Nephron (organoid): Measurements from ENCODE around the gene TDRD1.

ENCODE experiments used
- H3K27ac Mint-ChIP-seq, 3 experiments: 2 replicates each; pipeline ENCODE4 v1.8.0; 2020; ENCODE audit warnings: mixed read lengths in 3 of 3, mild to moderate bottlenecking in 2 of 3, moderate library complexity in 1 of 3
- H3K27me3 Mint-ChIP-seq: 2 replicates; pipeline ENCODE4 v1.8.0; 2021; ENCODE audit warnings: low read depth, mild to moderate bottlenecking, moderate library complexity, mixed read lengths
- H3K36me3 Mint-ChIP-seq: 2 replicates; pipeline ENCODE4 v1.8.0; 2020; ENCODE audit warnings: low read depth, mixed read lengths
- H3K4me1 Mint-ChIP-seq: 2 replicates; pipeline ENCODE4 v1.8.0; 2020; ENCODE audit warnings: mixed read lengths
- H3K4me3 Mint-ChIP-seq, 3 experiments: 2 replicates each; pipeline ENCODE4 v1.8.0; 2020; ENCODE audit warnings: mild to moderate bottlenecking in 3 of 3, mixed read lengths in 3 of 3, moderate library complexity in 2 of 3
- H3K9me3 Mint-ChIP-seq: 2 replicates; pipeline ENCODE4 v1.8.0; 2020; ENCODE audit warnings: mixed read lengths
- CTCF ChIP-seq, 3 experiments: fragments of 200-600 bp; sonication (generic); IDR thresholded peaks; one replicate each; pipeline ENCODE4 v1.5.0; 2021; ENCODE audit warnings: antibody characterized with exemption in 3 of 3; ENCODE audit not compliant: unreplicated experiment in 3 of 3

TDRD1 gene

GRCh38 chr10:114221235-114221634, 42.1 kb downstream of the TDRD1 start:
- H3K27ac Mint-ChIP-seq, result no peak overlapping the region
- TF ChIP-seq CTCF (IDR thresholded peaks at IDR 0.05; ENCODE audit: unreplicated experiment in 3 of 3), result no peak
- H3K4me3 Mint-ChIP-seq, result no peak overlapping the region
- H3K9me3 Mint-ChIP-seq, result no peaks in the 10 kb centered on the region
- H3K36me3 Mint-ChIP-seq, result no peaks in the 10 kb centered on the region
- H3K27me3 Mint-ChIP-seq, result peaks cover 15% of the 10 kb centered on the region
- H3K4me1 Mint-ChIP-seq, result no peaks in the 10 kb centered on the region

- H3K4me3 Mint-ChIP-seq, result no peak overlapping the region
- no peaks in the 10 kb centered on the region for H3K9me3 Mint-ChIP-seq
- no peak for TF ChIP-seq CTCF (IDR thresholded peaks at IDR 0.05; ENCODE audit: unreplicated experiment in 3 of 3)
- H3K27ac Mint-ChIP-seq, result no peak overlapping the region
- H3K27me3 Mint-ChIP-seq, result peaks cover 19% of the 10 kb centered on the region
- H3K36me3 Mint-ChIP-seq, result no peaks in the 10 kb centered on the region
- no peaks in the 10 kb centered on the region for H3K4me1 Mint-ChIP-seq
Observed at GRCh38 chr10:114223066-114223465, 43.9 kb downstream of the TDRD1 start.

- no peaks in the 10 kb centered on the region for H3K9me3 Mint-ChIP-seq
- TF ChIP-seq CTCF (IDR thresholded peaks at IDR 0.05; ENCODE audit: unreplicated experiment in 3 of 3), result no peak
- H3K27me3 Mint-ChIP-seq, result peaks cover 18% of the 10 kb centered on the region
- H3K27ac Mint-ChIP-seq, result no peak overlapping the region
- H3K4me1 Mint-ChIP-seq, result no peaks in the 10 kb centered on the region
- H3K36me3 Mint-ChIP-seq, result no peaks in the 10 kb centered on the region
- H3K4me3 Mint-ChIP-seq, result no peak overlapping the region
Observed at GRCh38 chr10:114228156-114228555, 49.0 kb downstream of the TDRD1 start.

- Mint-ChIP-seq H3K27ac (no peak overlapping the region), H3K4me1 (no peaks in the 10 kb centered on the region), H3K36me3 (no peaks in the 10 kb centered on the region), H3K27me3 (peaks cover 47% of the 10 kb centered on the region), H3K4me3 (no peak overlapping the region), H3K9me3 (no peaks in the 10 kb centered on the region)
- no peak for TF ChIP-seq CTCF (IDR thresholded peaks at IDR 0.05; ENCODE audit: unreplicated experiment in 3 of 3)
Observed at GRCh38 chr10:114232561-114233176, 53.5 kb downstream of the TDRD1 start.

- TF ChIP-seq CTCF (IDR thresholded peaks at IDR 0.05; ENCODE audit: unreplicated experiment in 3 of 3), result no peak
- Mint-ChIP-seq H3K4me3 (no peak overlapping the region), H3K4me1 (no peaks in the 10 kb centered on the region), H3K27ac (no peak overlapping the region), H3K27me3 (peaks cover 55% of the 10 kb centered on the region), H3K9me3 (no peaks in the 10 kb centered on the region), H3K36me3 (no peaks in the 10 kb centered on the region)
Observed at GRCh38 chr10:114233482-114233881, 54.3 kb downstream of the TDRD1 start.

GRCh38 chr10:114234132-114234531, 55.0 kb downstream of the TDRD1 start:
- no peak for TF ChIP-seq CTCF (IDR thresholded peaks at IDR 0.05; ENCODE audit: unreplicated experiment in 3 of 3)
- Mint-ChIP-seq H3K27me3 (peaks cover 62% of the 10 kb centered on the region), H3K36me3 (no peaks in the 10 kb centered on the region), H3K4me3 (no peak overlapping the region), H3K4me1 (no peaks in the 10 kb centered on the region), H3K9me3 (no peaks in the 10 kb centered on the region), H3K27ac (no peak overlapping the region)
